Measurements from ENCODE around the gene KTN1. TPM values are rescaled to one million over a fixed set of nuclear protein-coding genes. Genes with fewer than 3 reads are reported as not detected.

KTN1 gene
- total RNA-seq, 1 donor = 210 TPM

- no peak for DNase-seq (ENCODE audit: low read depth)
- TF ChIP-seq CTCF (IDR thresholded peaks at IDR 0.05; ENCODE audit: insufficient read depth, low read length) = no peak
- H3K4me3 ChIP-seq (ENCODE audit: low read depth, low read length) = no peak overlapping the region
Measured at GRCh38 chr14:55693904-55694303, 113.9 kb downstream of the KTN1 start.

- DNase-seq (ENCODE audit: low read depth) = no peak
- no peak for TF ChIP-seq CTCF (IDR thresholded peaks at IDR 0.05; ENCODE audit: insufficient read depth, low read length)
- H3K4me3 ChIP-seq (ENCODE audit: low read depth, low read length) = no peak overlapping the region
Measured at GRCh38 chr14:55697414-55697861, 117.4 kb downstream of the KTN1 start.

GRCh38 chr14:55698051-55698450 lies 118.0 kb downstream of the KTN1 start:
- no peak overlapping the region for H3K4me3 ChIP-seq (ENCODE audit: low read depth, low read length)
- DNase-seq (ENCODE audit: low read depth) = no peak
- TF ChIP-seq CTCF (IDR thresholded peaks at IDR 0.05; ENCODE audit: insufficient read depth, low read length) = no peak

GRCh38 chr14:55699131-55700057 lies 119.4 kb downstream of the KTN1 start:
- no peak for TF ChIP-seq CTCF (IDR thresholded peaks at IDR 0.05; ENCODE audit: insufficient read depth, low read length)
- no peak overlapping the region for H3K4me3 ChIP-seq (ENCODE audit: low read depth, low read length)
- DNase-seq (ENCODE audit: low read depth) = peak; percentile 82

- peak; percentile 18 for DNase-seq (ENCODE audit: low read depth)
- TF ChIP-seq CTCF (IDR thresholded peaks at IDR 0.05; ENCODE audit: insufficient read depth, low read length) = no peak
- H3K4me3 ChIP-seq (ENCODE audit: low read depth, low read length) = no peak overlapping the region
Measured at GRCh38 chr14:55701638-55702037, 121.6 kb downstream of the KTN1 start.

- no peak overlapping the region for H3K4me3 ChIP-seq (ENCODE audit: low read depth, low read length)
- no peak for DNase-seq (ENCODE audit: low read depth)
- TF ChIP-seq CTCF (IDR thresholded peaks at IDR 0.05; ENCODE audit: insufficient read depth, low read length) = no peak
Measured at GRCh38 chr14:55702511-55702910, 122.5 kb downstream of the KTN1 start.

All from fibroblast of the aortic adventitia (primary cell).